GM19351 (cell line): ENCODE results near the gene SLC16A7.
"Not testable (repeated sequence)": the region's sequence is repeated elsewhere in the genome, so short reads cannot be mapped to it uniquely, and the experiment has no call there.

ENCODE experiments used
- ATAC-seq: cut with Tn5 transposase; IDR thresholded peaks from one replicate; pipeline ENCODE4 v1.9.1; 2021; ENCODE audit warnings: mild to moderate bottlenecking, moderate library complexity; ENCODE audit not compliant: unreplicated experiment

Gene SLC16A7

GRCh38 chr12:59595883-59596540, at the start of gene SLC16A7:
TSS of gene SLC16A7 (plus strand) at chr12:59596029. CDS start at chr12:59704802, 108,773 bp downstream.
- peak; percentile 59 for ATAC-seq

- ATAC-seq: no peak
These were observed 46.9 kb upstream of the SLC16A7 start for GRCh38 chr12:59548930-59549329.

- ATAC-seq: no peak
These were observed 36.1 kb upstream of the SLC16A7 start for GRCh38 chr12:59559696-59560095.

- no peak for ATAC-seq
These were observed 25.7 kb upstream of the SLC16A7 start for GRCh38 chr12:59570145-59570544.

GRCh38 chr12:59574406-59574805, 21.4 kb upstream of the SLC16A7 start:
- ATAC-seq: no peak

GRCh38 chr12:59575826-59576225, 20.0 kb upstream of the SLC16A7 start:
- no peak for ATAC-seq

GRCh38 chr12:59578254-59578653, 17.6 kb upstream of the SLC16A7 start:
- ATAC-seq: no peak

- ATAC-seq: no peak
These were observed 16.2 kb upstream of the SLC16A7 start for GRCh38 chr12:59579631-59580030.

GRCh38 chr12:59580050-59580449, 15.8 kb upstream of the SLC16A7 start:
- ATAC-seq: no peak

GRCh38 chr12:59583003-59583712, 12.7 kb upstream of the SLC16A7 start:
- no peak for ATAC-seq

GRCh38 chr12:59587710-59588109, 8.1 kb upstream of the SLC16A7 start:
- ATAC-seq: no peak

- ATAC-seq: no peak
These were observed 2.1 kb upstream of the SLC16A7 start for GRCh38 chr12:59593761-59594160.

GRCh38 chr12:59594943-59595500, 807 bp upstream of the SLC16A7 start:
- ATAC-seq: no peak

GRCh38 chr12:59595565-59595882, 305 bp upstream of the SLC16A7 start:
- no peak for ATAC-seq

GRCh38 chr12:59597385-59597781, 1.6 kb downstream of the SLC16A7 start:
- ATAC-seq: peak; percentile 53

GRCh38 chr12:59600171-59600570, 4.3 kb downstream of the SLC16A7 start:
- no peak for ATAC-seq

- ATAC-seq: no peak
These were observed 7.9 kb downstream of the SLC16A7 start for GRCh38 chr12:59603754-59604153.

GRCh38 chr12:59612823-59613434, 17.1 kb downstream of the SLC16A7 start:
- not testable (repeated sequence) for ATAC-seq

GRCh38 chr12:59615392-59616165, 19.8 kb downstream of the SLC16A7 start:
- ATAC-seq: no peak

GRCh38 chr12:59619461-59620240, 23.8 kb downstream of the SLC16A7 start:
- ATAC-seq: peak; percentile 45
